Activated CD8-positive, alpha-beta memory T cell treated with anti-CD3 and anti-CD28 coated beads, Interleukin-2, amount 50 U/mL, for 1 hour (primary cell): ENCODE measurements around the gene KRT40.

ENCODE experiments used
- DNase-seq: peaks from one replicate; pipeline ENCODE4 v3.0.0-alpha.2; 2020; ENCODE audit errors: extremely low read depth

The KRT40 gene

GRCh38 chr17:40996829-40997228, 12.7 kb upstream of the KRT40 start:
- no peak for DNase-seq

GRCh38 chr17:40995116-40995515, 11.0 kb upstream of the KRT40 start:
- no peak for DNase-seq

- no peak for DNase-seq
Observed at GRCh38 chr17:40993839-40994238, 9.7 kb upstream of the KRT40 start, which contains the start of gene KRTAP3-3. Gene KRTAP3-3, minus strand, starts transcription at chr17:40994164. Its CDS starts 67 bp downstream, at chr17:40994097.

DNA sequence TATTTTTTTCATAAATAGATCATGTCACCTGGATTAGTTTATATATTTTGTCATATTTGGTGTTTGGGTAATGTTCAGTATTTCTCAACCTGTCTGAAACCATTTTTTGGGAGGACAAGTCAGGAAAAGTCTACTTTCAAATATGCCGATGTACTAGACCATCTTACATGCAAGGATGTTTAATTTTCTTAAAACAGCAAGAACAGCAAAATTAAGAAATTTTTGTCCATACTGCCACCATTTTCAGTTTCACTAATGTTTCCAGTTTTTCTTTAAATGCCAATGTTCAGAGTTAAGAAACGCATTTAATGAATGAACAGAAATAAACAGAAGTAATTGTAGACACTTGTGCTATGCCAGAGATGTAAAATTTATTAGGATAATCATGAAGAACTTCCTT, 9.0 kb upstream of the KRT40 start:
- no peak for DNase-seq

GRCh38 chr17:40992666-40993065, 8.5 kb upstream of the KRT40 start:
- no peak for DNase-seq

- no peak for DNase-seq
Observed at GRCh38 chr17:40986920-40987319, 2.8 kb upstream of the KRT40 start.

- no peak for DNase-seq
Observed at GRCh38 chr17:40981115-40981514, 3.0 kb downstream of the KRT40 start.

GRCh38 chr17:40980596-40980995, 3.5 kb downstream of the KRT40 start:
- no peak for DNase-seq

DNA sequence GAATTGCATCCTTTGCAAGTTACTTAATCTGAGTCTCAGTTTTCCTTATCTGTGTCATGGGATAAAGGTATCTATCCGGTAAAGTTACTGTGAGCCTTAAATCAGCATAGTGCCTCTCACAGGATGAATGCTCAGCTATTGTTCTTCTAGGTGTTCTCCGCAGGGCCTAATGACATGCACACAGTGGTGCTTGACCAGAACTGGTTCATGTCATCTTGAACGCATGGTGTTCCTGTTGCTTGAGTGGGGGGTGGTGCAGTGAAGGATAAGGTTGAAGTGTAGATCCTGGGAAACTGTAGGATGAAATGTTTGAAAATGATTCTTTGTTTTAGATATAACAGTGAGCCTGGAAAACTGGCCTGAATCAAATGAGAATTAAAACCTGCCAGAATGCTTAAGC, 4.0 kb downstream of the KRT40 start:
- no peak for DNase-seq

GRCh38 chr17:40978575-40979151, 5.5 kb downstream of the KRT40 start:
- DNase-seq: no peak

- DNase-seq: no peak
Observed at GRCh38 chr17:40975516-40975915, 8.6 kb downstream of the KRT40 start.

GRCh38 chr17:40974366-40974765, 9.8 kb downstream of the KRT40 start:
- no peak for DNase-seq

DNA sequence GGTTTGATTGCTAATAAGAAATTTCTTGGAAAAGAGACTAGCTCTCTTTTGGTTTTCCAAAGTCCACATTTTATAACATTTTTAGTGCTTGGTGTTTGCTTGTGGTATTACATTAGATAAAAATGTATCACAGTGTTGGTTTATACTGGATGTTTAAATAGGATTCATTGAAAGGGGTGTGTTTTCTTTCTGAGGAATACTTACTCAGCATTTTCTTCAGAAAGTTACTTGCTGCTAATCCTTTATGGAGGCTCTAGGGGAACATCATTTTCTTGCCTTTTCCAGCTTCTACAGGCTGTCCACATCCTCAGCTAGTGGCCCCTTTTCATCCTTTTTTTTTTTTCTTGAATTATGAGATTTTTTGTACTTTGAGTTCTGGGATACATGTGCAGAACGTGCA, 16.5 kb downstream of the KRT40 start:
- DNase-seq: no peak

DNA sequence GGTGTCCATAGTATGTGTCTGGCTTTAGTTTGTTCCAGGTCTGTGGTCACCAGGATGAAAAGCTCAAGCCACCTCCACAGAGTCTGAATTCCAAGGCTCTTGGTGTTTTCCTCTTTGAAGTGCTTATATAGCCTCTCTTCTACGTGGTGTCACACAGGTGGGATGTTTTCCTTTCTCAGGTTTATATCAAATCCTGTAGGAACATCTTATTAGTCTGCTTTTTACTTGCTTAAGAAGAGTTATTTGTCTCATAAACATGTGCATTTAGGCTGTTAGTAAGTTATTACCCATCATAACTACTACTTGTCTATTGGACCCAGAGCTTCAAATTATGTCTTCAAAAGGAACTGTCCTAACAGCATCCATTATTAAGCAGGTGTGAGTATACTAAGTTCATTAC, 17.3 kb downstream of the KRT40 start, which contains the start of gene KRT39:
Gene KRT39, minus strand, starts transcription at position 101 of the 400 bp plus-strand sequence. Its CDS starts 92 bp downstream, at position 9.
- DNase-seq: no peak

DNA sequence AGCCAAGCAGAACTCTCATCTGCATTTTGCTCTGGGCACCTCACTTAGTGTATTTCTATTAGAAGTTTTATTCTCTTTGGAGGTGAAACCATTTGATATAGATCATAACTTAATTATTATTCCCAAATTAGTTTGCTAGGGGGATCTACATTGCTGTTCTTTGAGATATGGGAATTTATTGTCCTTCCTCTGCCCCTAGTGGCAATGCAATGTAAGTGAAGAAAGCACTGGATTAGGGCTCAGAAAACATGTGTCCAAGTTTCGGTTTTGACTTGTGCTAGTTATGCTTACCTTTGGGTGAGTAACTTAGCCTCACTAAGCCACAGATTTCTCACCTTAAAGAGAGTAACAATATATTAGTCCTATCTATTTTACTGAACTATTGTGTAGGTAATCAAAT, 20.3 kb downstream of the KRT40 start:
- DNase-seq: no peak

GRCh38 chr17:40962059-40962561, 22.0 kb downstream of the KRT40 start:
- DNase-seq: no peak

- DNase-seq: no peak
Observed at GRCh38 chr17:40961591-40961990, 22.5 kb downstream of the KRT40 start.

- DNase-seq: no peak
Observed at GRCh38 chr17:40960144-40960543, 24.0 kb downstream of the KRT40 start.

DNA sequence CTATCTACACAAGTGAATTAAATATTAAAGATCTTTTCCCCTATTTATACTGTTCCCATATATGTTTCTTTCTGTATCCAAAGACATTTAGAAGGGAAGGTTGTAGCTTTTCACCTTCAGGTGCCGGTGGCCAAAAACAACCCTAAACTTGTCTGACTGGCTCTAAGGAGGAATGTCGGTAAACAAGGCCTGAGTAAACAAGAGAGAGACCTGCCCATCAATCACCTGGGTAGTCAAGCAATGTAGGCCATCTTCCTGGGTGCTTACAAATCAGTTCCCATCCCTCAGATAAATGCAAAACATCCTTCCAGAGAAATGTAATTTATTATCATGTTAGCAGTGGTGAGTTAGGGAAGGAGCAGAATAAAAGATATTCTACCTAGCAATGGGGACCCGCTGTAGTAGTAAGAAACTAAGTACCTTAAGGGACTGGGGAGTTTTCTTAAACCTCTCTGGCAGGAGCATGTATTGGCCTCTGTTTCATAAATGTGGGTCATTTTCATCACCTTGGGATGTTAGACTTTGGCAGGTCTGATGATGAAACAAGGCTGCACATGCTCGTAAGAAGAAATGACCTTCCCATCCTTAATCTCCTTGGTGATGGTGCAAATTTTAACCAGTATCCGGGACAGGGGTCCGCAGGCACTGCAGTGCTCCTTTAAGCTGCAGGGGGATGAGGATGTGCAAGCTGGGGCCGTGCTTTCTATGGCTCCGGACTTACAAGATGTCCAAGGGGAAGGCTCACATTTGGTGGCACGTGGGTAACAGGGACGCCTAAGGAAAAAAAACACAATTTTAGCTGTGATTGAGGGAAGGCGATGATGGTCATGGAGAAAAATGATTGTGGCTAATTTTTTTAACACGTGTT, 25.8 kb downstream of the KRT40 start:
- DNase-seq: no peak

DNA sequence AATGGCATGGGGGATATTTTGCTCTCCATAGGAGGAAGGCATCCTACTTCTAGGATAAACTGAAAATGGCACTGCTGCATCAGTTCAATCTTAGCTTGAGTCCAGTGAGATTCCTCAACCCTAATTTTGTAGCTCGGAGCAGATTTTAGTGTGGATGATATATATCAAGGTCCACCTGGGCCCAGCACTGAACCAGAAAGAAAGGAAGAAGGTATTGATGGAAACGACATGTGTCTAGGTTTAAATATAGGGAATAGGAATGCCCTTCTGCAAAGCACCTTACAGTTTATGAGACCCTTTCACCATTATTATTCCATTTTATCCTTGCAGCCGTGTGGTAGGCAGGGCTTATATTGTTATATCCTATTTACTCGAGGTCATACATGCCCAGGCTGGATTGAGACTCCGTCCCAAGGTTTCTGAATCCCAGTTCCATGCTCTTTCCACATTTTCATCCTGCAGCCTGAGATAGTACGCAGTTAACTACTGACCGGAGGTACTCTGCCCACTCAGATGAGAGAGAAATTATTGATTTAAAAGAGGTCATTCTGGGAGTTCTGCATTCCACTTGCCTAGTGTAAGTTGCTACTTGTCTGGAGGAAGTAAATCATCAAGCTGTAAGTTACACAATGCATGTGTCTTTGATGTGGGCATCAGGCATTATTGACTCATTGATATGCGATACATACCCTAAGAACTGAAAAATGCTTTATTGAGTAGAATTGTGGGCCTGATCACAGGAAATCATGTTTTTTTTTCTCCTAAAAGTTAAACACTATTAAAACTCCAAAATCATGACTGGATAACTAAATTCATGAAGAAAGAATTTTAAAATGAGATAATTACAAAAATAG, 27.5 kb downstream of the KRT40 start:
- no peak for DNase-seq

DNA sequence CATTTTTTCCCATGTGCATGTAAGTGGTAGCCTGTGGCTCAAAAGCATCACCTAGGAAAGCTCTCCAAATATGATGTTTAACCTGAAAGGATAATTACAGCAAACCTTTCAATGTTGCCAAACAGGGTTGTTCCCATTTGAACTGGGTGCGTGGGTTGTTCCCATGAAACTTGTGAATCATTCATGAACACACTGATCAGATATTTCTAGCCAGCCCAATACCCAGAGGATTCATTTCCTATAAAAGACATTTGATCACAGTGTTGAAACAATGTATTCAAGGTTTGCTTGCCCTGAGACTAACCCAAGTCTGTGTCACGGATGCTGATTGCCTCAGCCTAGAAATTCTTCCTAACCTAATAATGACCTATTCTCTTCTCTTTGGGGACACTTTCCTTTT, 30.2 kb downstream of the KRT40 start:
- DNase-seq: no peak

- DNase-seq: no peak
Observed at GRCh38 chr17:40952661-40953060, 31.5 kb downstream of the KRT40 start.
